ENCODE results near the gene MRPL12.

The MRPL12 gene

GRCh38 chr17:81683208-81683583 lies 20.0 kb upstream of the MRPL12 start:
- no peak for DNase-seq

- peak; percentile 98 for DNase-seq
These were observed 19.4 kb upstream of the MRPL12 start, which contains the start of the genes ARL16 and HGS for GRCh38 chr17:81683584-81684441. Gene ARL16, minus strand, starts transcription at chr17:81683797. Its CDS starts 44 bp downstream, at chr17:81683753. Gene HGS, plus strand, starts transcription at chr17:81684011. Its CDS starts 56 bp downstream, at chr17:81684067.

- peak; percentile 72 for DNase-seq
These were observed 18.7 kb upstream of the MRPL12 start for GRCh38 chr17:81684442-81684911.

- peak; percentile 61 for DNase-seq
These were observed 18.1 kb upstream of the MRPL12 start for GRCh38 chr17:81685108-81685507.

GRCh38 chr17:81686614-81687013 lies 16.6 kb upstream of the MRPL12 start:
- DNase-seq, result no peak

GRCh38 chr17:81687770-81688541 lies 15.2 kb upstream of the MRPL12 start:
- DNase-seq, result no peak

- DNase-seq, result no peak
These were observed 14.6 kb upstream of the MRPL12 start for GRCh38 chr17:81688616-81689015.

- DNase-seq, result no peak
These were observed 13.1 kb upstream of the MRPL12 start for GRCh38 chr17:81690066-81690465.

GRCh38 chr17:81690549-81690948 lies 12.6 kb upstream of the MRPL12 start:
- DNase-seq, result no peak

GRCh38 chr17:81691196-81691595 lies 12.0 kb upstream of the MRPL12 start:
- no peak for DNase-seq

- DNase-seq, result no peak
These were observed 11.6 kb upstream of the MRPL12 start for GRCh38 chr17:81691608-81692007.

- DNase-seq, result no peak
These were observed 9.5 kb upstream of the MRPL12 start for GRCh38 chr17:81693509-81694210.

GRCh38 chr17:81694810-81695209 lies 8.4 kb upstream of the MRPL12 start:
- no peak for DNase-seq

- no peak for DNase-seq
These were observed 8.0 kb upstream of the MRPL12 start for GRCh38 chr17:81695211-81695610.

- DNase-seq, result no peak
These were observed 7.4 kb upstream of the MRPL12 start for GRCh38 chr17:81695801-81696200.

GRCh38 chr17:81696218-81696941 lies 6.8 kb upstream of the MRPL12 start:
- DNase-seq, result no peak

- no peak for DNase-seq
These were observed 5.7 kb upstream of the MRPL12 start for GRCh38 chr17:81697261-81698044.

- no peak for DNase-seq
These were observed 2.5 kb upstream of the MRPL12 start for GRCh38 chr17:81700353-81701287.

- DNase-seq, result no peak
These were observed 1.7 kb upstream of the MRPL12 start for GRCh38 chr17:81701288-81702071.
